HG03103 (cell line): Measurements from ENCODE around the gene KRTAP5-5.
"Not testable (repeated sequence)": the region's sequence is repeated elsewhere in the genome, so short reads cannot be mapped to it uniquely, and the experiment has no call there.

Experiments used
- ATAC-seq: cut with Tn5 transposase; IDR thresholded peaks from one replicate; pipeline ENCODE4 v1.9.1; 2021; ENCODE audit warnings: low read depth; ENCODE audit not compliant: unreplicated experiment

Gene KRTAP5-5

GRCh38 chr11:1605923-1606322, 23.7 kb upstream of the KRTAP5-5 start:
- not testable (repeated sequence) for ATAC-seq

- not testable (repeated sequence) for ATAC-seq
Measured at GRCh38 chr11:1607156-1607845, 22.3 kb upstream of the KRTAP5-5 start.

GRCh38 chr11:1607901-1608300, 21.7 kb upstream of the KRTAP5-5 start:
- ATAC-seq, result not testable (repeated sequence)

GRCh38 chr11:1608363-1608762, 21.2 kb upstream of the KRTAP5-5 start, which contains the start of gene KRTAP5-3:
TSS of gene KRTAP5-3 (minus strand) at chr11:1608463. CDS start at chr11:1608385, 78 bp downstream.
- ATAC-seq, result no peak

GRCh38 chr11:1618231-1618630, 11.3 kb upstream of the KRTAP5-5 start:
- no peak for ATAC-seq

- ATAC-seq, result no peak
Measured at GRCh38 chr11:1619449-1619848, 10.1 kb upstream of the KRTAP5-5 start.

- ATAC-seq, result no peak
Measured at GRCh38 chr11:1622086-1622485, 7.5 kb upstream of the KRTAP5-5 start, which contains the start of gene KRTAP5-4. TSS of gene KRTAP5-4 (minus strand) at chr11:1622138. CDS start at chr11:1622093, 45 bp downstream.

- no peak for ATAC-seq
Measured at GRCh38 chr11:1623716-1624115, 5.9 kb upstream of the KRTAP5-5 start.

GRCh38 chr11:1624621-1625020, 5.0 kb upstream of the KRTAP5-5 start:
- no peak for ATAC-seq

- ATAC-seq, result no peak
Measured at GRCh38 chr11:1625541-1625940, 4.0 kb upstream of the KRTAP5-5 start.

- no peak for ATAC-seq
Measured at GRCh38 chr11:1628506-1629325, 859 bp upstream of the KRTAP5-5 start.

- ATAC-seq, result no peak
Measured at GRCh38 chr11:1630271-1630670, 696 bp downstream of the KRTAP5-5 start.

GRCh38 chr11:1631066-1631568, 1.5 kb downstream of the KRTAP5-5 start:
- no peak for ATAC-seq

GRCh38 chr11:1632053-1632714, 2.6 kb downstream of the KRTAP5-5 start:
- no peak for ATAC-seq

- no peak for ATAC-seq
Measured at GRCh38 chr11:1633864-1634263, 4.3 kb downstream of the KRTAP5-5 start.

- no peak for ATAC-seq
Measured at GRCh38 chr11:1636291-1636950, 6.8 kb downstream of the KRTAP5-5 start.

GRCh38 chr11:1637628-1638027, 8.1 kb downstream of the KRTAP5-5 start:
- ATAC-seq, result no peak

- no peak for ATAC-seq
Measured at GRCh38 chr11:1638344-1638743, 8.8 kb downstream of the KRTAP5-5 start.

GRCh38 chr11:1639102-1639620, 9.6 kb downstream of the KRTAP5-5 start:
- ATAC-seq, result no peak

- no peak for ATAC-seq
Measured at GRCh38 chr11:1639666-1640065, 10.1 kb downstream of the KRTAP5-5 start.
